Measurements from ENCODE around the gene DAPK1. TPM values are rescaled to one million over a fixed set of nuclear protein-coding genes. Genes with fewer than 3 reads are reported as not detected.

The DAPK1 gene
- polyA plus RNA-seq, 1 donor from 2014 or later: 45.0 TPM

GRCh38 chr9:87713278-87713987, 215.8 kb downstream of the DAPK1 start:
- Histone ChIP-seq H3F3A (ENCODE audit: insufficient read depth, low read length, poor library complexity, severe bottlenecking) (no peaks in the 10 kb centered on the region), H3K9me3 (ENCODE audit: low read length) (no peaks in the 10 kb centered on the region), H3K4me2 (ENCODE audit: low read length) (no peak overlapping the region), H3K9ac (ENCODE audit: low read length) (no peak overlapping the region), H2AFZ (ENCODE audit: low read depth, low read length) (no peak overlapping the region), H3K27me3 (ENCODE audit: insufficient read depth, low read depth, low read length) (no peaks in the 10 kb centered on the region), H4K20me1 (ENCODE audit: insufficient read depth) (no peaks in the 10 kb centered on the region), H3K36me3 (ENCODE audit: insufficient read depth, low read length) (no peaks in the 10 kb centered on the region), H3K9me2 (ENCODE audit: insufficient read depth, low read length) (no peaks in the 10 kb centered on the region), H3K27ac (ENCODE audit: low read length) (no peak overlapping the region), H3K4me3 (ENCODE audit: low read length) (no peak overlapping the region), H3K79me2 (replicated peaks; ENCODE audit: insufficient read depth, low read length) (no peaks in the 10 kb centered on the region)
- no peak for TF ChIP-seq MXI1 (conservative IDR thresholded peaks at IDR 0.05; ENCODE audit: poor library complexity, severe bottlenecking)

DNA sequence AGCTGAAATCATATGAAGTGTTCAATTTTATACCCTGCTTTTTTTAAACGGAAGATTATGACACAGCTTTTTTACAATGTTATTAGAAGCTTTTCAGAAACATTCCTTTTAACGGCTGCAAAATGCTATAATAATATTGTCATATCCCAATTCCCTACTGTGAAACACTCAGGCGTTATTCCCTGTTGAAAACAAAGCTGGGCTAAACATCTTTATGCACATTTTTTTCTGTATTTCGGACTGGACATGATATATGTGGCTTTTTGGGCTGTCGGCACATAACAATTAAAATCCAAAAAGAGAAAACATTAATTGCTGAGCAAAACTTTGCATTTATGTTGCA, 216.3 kb downstream of the DAPK1 start:
- H3F3A ChIP-seq (ENCODE audit: insufficient read depth, low read length, poor library complexity, severe bottlenecking): no peaks in the 10 kb centered on the region
- no peak overlapping the region for H3K9ac ChIP-seq (ENCODE audit: low read length)
- no peaks in the 10 kb centered on the region for H4K20me1 ChIP-seq (ENCODE audit: insufficient read depth)
- H3K4me2 ChIP-seq (ENCODE audit: low read length): no peak overlapping the region
- no peak overlapping the region for H3K4me3 ChIP-seq (ENCODE audit: low read length)
- no peaks in the 10 kb centered on the region for H3K9me3 ChIP-seq (ENCODE audit: low read length)
- no peaks in the 10 kb centered on the region for H3K36me3 ChIP-seq (ENCODE audit: insufficient read depth, low read length)
- TF ChIP-seq POLR2AphosphoS5 (IDR thresholded peaks at IDR 0.05) (no peak), SMC3 (conservative IDR thresholded peaks at IDR 0.05; ENCODE audit: poor library complexity) (no peak), MXI1 (conservative IDR thresholded peaks at IDR 0.05; ENCODE audit: poor library complexity, severe bottlenecking) (no peak), EP300 (conservative IDR thresholded peaks at IDR 0.05; ENCODE audit: poor library complexity, severe bottlenecking) (no peak), CTCF (IDR thresholded peaks at IDR 0.05; ENCODE audit: poor library complexity, severe bottlenecking) (no peak), RAD21 (conservative IDR thresholded peaks at IDR 0.05) (no peak), EZH2 (IDR thresholded peaks at IDR 0.05; ENCODE audit: borderline replicate concordance, insufficient read depth, low read length, poor library complexity, severe bottlenecking) (no peak), TAF1 (IDR thresholded peaks at IDR 0.05; ENCODE audit: low read depth) (no peak)
- TF ChIP-seq, protein P1, sequence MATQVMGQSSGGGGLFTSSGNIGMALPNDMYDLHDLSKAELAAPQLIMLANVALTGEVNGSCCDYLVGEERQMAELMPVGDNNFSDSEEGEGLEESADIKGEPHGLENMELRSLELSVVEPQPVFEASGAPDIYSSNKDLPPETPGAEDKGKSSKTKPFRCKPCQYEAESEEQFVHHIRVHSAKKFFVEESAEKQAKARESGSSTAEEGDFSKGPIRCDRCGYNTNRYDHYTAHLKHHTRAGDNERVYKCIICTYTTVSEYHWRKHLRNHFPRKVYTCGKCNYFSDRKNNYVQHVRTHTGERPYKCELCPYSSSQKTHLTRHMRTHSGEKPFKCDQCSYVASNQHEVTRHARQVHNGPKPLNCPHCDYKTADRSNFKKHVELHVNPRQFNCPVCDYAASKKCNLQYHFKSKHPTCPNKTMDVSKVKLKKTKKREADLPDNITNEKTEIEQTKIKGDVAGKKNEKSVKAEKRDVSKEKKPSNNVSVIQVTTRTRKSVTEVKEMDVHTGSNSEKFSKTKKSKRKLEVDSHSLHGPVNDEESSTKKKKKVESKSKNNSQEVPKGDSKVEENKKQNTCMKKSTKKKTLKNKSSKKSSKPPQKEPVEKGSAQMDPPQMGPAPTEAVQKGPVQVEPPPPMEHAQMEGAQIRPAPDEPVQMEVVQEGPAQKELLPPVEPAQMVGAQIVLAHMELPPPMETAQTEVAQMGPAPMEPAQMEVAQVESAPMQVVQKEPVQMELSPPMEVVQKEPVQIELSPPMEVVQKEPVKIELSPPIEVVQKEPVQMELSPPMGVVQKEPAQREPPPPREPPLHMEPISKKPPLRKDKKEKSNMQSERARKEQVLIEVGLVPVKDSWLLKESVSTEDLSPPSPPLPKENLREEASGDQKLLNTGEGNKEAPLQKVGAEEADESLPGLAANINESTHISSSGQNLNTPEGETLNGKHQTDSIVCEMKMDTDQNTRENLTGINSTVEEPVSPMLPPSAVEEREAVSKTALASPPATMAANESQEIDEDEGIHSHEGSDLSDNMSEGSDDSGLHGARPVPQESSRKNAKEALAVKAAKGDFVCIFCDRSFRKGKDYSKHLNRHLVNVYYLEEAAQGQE (IDR thresholded peaks at IDR 0.05; ENCODE audit: borderline replicate concordance): no peak
- no peak overlapping the region for H2AFZ ChIP-seq (ENCODE audit: low read depth, low read length)
- H3K9me2 ChIP-seq (ENCODE audit: insufficient read depth, low read length): no peaks in the 10 kb centered on the region
- no peaks in the 10 kb centered on the region for H3K27me3 ChIP-seq (ENCODE audit: insufficient read depth, low read depth, low read length)
- no peaks in the 10 kb centered on the region for H3K79me2 ChIP-seq (replicated peaks; ENCODE audit: insufficient read depth, low read length)
- H3K27ac ChIP-seq (ENCODE audit: low read length): no peak overlapping the region
